Measurements from ENCODE around the gene SLC22A31. TPM values are rescaled to one million over a fixed set of nuclear protein-coding genes. Genes with fewer than 3 reads are reported as not detected.

SLC22A31 gene
- total and polyA plus RNA-seq, 2 donors (not counting 1 experiment from before 2014, with no cell fraction given), result 0.17 to 0.24 TPM

DNA sequence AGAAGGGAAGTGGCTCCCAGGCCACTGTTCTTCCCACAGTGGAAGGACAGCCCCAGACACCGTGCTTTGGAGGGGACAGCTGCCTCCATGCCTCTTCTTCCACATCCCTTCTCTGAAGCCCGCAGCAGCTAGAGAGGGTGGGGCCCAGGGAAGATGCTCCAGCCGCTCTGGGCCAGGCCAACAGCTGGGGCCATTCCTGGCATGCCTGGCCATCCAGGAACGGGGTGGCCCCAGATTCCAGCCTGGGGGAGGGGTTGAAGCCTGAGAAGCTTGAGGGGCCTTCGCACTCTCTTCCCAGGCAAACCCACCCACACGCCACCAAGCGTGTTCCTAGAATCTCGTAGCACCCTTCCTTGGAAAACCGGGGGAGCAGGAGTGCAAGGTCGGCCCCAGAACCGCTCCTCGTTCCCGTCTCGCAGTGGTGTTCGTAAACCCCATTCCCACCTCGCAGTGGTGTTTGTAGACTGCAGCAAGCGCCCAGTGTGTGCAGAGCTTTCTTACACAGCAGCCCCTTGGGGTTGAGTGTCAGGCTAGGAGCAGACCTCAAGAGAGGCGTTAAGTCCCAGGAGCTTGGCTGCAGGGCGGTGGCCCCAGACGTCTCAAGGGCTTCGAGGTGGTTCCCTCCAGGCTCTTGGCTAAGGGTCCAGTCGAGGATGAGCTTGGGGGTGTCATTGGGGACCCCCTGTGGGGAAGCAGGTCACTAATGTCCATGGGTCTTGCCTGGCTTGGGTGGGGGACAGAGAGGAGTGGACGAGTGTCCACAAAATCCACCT lies 26.1 kb downstream of the SLC22A31 start:
- peaks cover 2% of the 10 kb centered on the region for H3K4me1 ChIP-seq (ENCODE audit: control insufficient read depth, extremely low read depth, insufficient read depth, low read length)
- DNase-seq (ENCODE audit: low read depth in 2 of 2), result no peak
- H3K9me3 ChIP-seq (ENCODE audit: control insufficient read depth, insufficient read depth, low read depth, low read length), result no peaks in the 10 kb centered on the region
- no peak overlapping the region for H3K27ac ChIP-seq (ENCODE audit: insufficient read depth, low read length)
- H3K4me3 ChIP-seq (replicated peaks in 1 of 4; ENCODE audit: control extremely low read depth in 1 of 4, insufficient read depth in 1 of 4, low read depth in 3 of 4, low read length in 4 of 4), result no peak overlapping the region
- H3K36me3 ChIP-seq (ENCODE audit: control insufficient read depth, insufficient read depth, low read length), result no peaks in the 10 kb centered on the region
- no peak overlapping the region for H3K4me2 ChIP-seq (ENCODE audit: extremely low read depth, insufficient read depth, low read length)
- no peak overlapping the region for H2AFZ ChIP-seq (ENCODE audit: low read length)
- TF ChIP-seq CTCF (conservative IDR thresholded peaks at IDR 0.05 in 1 of 2, IDR thresholded peaks at IDR 0.05 in 1 of 2; ENCODE audit: low read depth in 1 of 2, low read length in 2 of 2), result no peak
- H3K79me2 ChIP-seq (ENCODE audit: control insufficient read depth, insufficient read depth, low read length), result no peaks in the 10 kb centered on the region
- H3K9ac ChIP-seq (ENCODE audit: insufficient read depth, low read length), result no peak overlapping the region
- H4K20me1 ChIP-seq (ENCODE audit: control insufficient read depth, extremely low read depth, insufficient read depth, low read length), result no peaks in the 10 kb centered on the region
- H3K27me3 ChIP-seq (ENCODE audit: control insufficient read depth, insufficient read depth, low read length), result no peaks in the 10 kb centered on the region

DNA sequence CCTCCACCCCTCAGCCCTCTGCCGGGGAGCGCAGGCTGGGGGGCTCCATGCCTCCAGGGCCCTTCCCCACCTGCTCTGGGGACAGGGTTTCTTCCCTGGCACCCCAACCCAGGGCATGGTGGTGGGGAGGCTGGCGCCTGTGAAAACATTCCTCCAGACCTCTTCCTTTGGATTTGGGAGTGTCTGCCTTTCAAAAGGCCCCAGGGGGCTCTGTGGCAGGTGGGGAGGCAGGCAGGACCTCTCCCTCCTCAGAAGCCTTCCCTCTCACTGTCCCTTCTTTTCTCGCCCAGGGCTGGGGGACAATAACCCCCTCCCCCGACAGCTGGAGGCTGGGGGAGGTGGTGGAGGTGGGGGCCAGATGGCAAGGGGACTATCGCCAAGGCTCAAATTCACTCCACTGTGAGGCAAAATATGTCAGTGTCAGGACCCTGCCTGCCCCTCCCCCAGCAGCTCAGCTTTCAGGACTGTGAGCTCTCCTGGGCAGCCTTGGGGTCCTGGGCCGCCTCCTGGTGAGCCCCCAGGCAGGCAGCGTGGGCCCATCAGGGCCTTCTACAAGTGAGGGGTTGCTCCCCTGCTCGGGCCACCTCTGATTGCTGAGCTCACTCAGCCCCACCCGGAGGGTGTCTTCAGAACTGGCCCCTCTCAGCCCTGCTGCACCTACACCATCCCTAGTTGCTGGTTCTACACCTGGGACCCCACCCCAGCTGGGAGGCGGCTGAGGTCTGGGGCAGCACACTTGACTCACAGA lies 27.0 kb downstream of the SLC22A31 start:
- Histone ChIP-seq H3K36me3 (ENCODE audit: control insufficient read depth, insufficient read depth, low read length) (no peaks in the 10 kb centered on the region), H3K4me2 (ENCODE audit: extremely low read depth, insufficient read depth, low read length) (no peak overlapping the region), H3K27me3 (ENCODE audit: control insufficient read depth, insufficient read depth, low read length) (no peaks in the 10 kb centered on the region), H3K4me1 (ENCODE audit: control insufficient read depth, extremely low read depth, insufficient read depth, low read length) (peaks cover 2% of the 10 kb centered on the region), H2AFZ (ENCODE audit: low read length) (no peak overlapping the region), H4K20me1 (ENCODE audit: control insufficient read depth, extremely low read depth, insufficient read depth, low read length) (no peaks in the 10 kb centered on the region), H3K4me3 (replicated peaks in 1 of 4; ENCODE audit: control extremely low read depth in 1 of 4, insufficient read depth in 1 of 4, low read depth in 3 of 4, low read length in 4 of 4) (no peak overlapping the region), H3K27ac (ENCODE audit: insufficient read depth, low read length) (no peak overlapping the region), H3K9me3 (ENCODE audit: control insufficient read depth, insufficient read depth, low read depth, low read length) (no peaks in the 10 kb centered on the region), H3K79me2 (ENCODE audit: control insufficient read depth, insufficient read depth, low read length) (no peaks in the 10 kb centered on the region), H3K9ac (ENCODE audit: insufficient read depth, low read length) (no peak overlapping the region)
- no peak for DNase-seq (ENCODE audit: low read depth in 2 of 2)
- no peak for TF ChIP-seq EZH2 (IDR thresholded peaks at IDR 0.05; ENCODE audit: low read length, missing control alignments)
- TF ChIP-seq CTCF (conservative IDR thresholded peaks at IDR 0.05 in 1 of 2, IDR thresholded peaks at IDR 0.05 in 1 of 2; ENCODE audit: low read depth in 1 of 2, low read length in 2 of 2), result no peak

- no peaks in the 10 kb centered on the region for H3K79me2 ChIP-seq (ENCODE audit: control insufficient read depth, insufficient read depth, low read length)
- no peaks in the 10 kb centered on the region for H3K27me3 ChIP-seq (ENCODE audit: control insufficient read depth, insufficient read depth, low read length)
- no peak overlapping the region for H3K9ac ChIP-seq (ENCODE audit: insufficient read depth, low read length)
- no peak for TF ChIP-seq EZH2 (IDR thresholded peaks at IDR 0.05; ENCODE audit: low read length, missing control alignments)
- TF ChIP-seq CTCF (conservative IDR thresholded peaks at IDR 0.05 in 1 of 2, IDR thresholded peaks at IDR 0.05 in 1 of 2; ENCODE audit: low read depth in 1 of 2, low read length in 2 of 2), result no peak
- no peak for DNase-seq (ENCODE audit: low read depth in 2 of 2)
- peaks cover 2% of the 10 kb centered on the region for H3K4me1 ChIP-seq (ENCODE audit: control insufficient read depth, extremely low read depth, insufficient read depth, low read length)
- no peak overlapping the region for H2AFZ ChIP-seq (ENCODE audit: low read length)
- no peaks in the 10 kb centered on the region for H4K20me1 ChIP-seq (ENCODE audit: control insufficient read depth, extremely low read depth, insufficient read depth, low read length)
- no peaks in the 10 kb centered on the region for H3K36me3 ChIP-seq (ENCODE audit: control insufficient read depth, insufficient read depth, low read length)
- no peak overlapping the region for H3K27ac ChIP-seq (ENCODE audit: insufficient read depth, low read length)
- no peaks in the 10 kb centered on the region for H3K9me3 ChIP-seq (ENCODE audit: control insufficient read depth, insufficient read depth, low read depth, low read length)
- no peak overlapping the region for H3K4me2 ChIP-seq (ENCODE audit: extremely low read depth, insufficient read depth, low read length)
- H3K4me3 ChIP-seq (replicated peaks in 1 of 4; ENCODE audit: control extremely low read depth in 1 of 4, insufficient read depth in 1 of 4, low read depth in 3 of 4, low read length in 4 of 4), result no peak overlapping the region
These were observed 27.7 kb downstream of the SLC22A31 start for GRCh38 chr16:89172528-89173173.

Data from fibroblast of lung (primary cell).